Activated CD8-positive, alpha-beta memory T cell treated with anti-CD3 and anti-CD28 coated beads, Interleukin-2, amount 50 U/mL, for 24 hours (primary cell): Measurements from ENCODE around the gene ARHGAP8.

Experiments
- DNase-seq: peaks from one replicate; pipeline ENCODE4 v3.0.0-alpha.2; 2020; ENCODE audit errors: extremely low read depth

The ARHGAP8 gene

DNA sequence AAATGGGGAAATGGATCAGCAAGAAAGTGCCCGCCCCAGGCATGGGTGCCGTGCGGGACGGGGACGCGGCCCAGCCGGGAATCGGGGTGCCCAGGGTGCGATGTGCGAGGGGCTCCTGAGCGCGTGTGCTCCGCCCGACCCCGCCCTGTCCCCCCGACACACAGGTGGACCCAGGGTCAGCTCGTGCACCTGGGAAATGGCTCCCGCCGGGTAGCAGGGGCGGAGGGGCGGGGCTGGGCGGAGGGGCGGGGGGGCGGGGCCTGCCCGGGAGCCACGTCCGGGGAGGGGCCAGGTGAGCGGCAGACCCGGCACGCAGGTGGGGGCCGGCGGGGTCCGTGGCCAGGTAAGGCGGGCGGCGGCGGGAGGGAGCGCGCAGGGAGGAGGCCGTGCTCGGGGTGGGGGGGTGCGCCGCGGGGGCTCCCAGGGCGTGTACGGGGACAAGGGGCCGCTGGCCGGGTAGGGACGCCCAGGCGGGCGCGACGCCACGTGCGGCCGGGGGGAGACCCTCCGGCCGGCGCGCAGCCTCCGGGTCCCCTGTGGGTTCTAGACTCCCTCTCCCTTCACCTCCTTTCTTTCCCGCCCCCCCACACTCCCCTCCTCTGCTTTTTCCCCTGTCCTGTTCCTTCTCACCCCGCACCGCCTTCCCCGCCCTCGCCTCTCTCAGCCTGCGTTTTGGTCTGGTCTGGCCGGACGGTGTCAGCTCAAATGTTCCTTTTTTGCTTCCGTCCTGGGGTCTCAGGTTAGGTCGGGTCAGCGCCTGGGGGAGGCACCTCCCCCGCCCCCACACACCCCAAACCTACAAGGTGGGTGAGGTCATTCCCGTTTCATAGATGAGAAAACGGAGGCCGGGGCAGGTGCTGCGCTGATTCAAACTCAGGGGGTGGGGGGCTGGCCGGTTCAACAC lies at the start of gene ARHGAP8:
Gene ARHGAP8 (plus strand): TSS at position 291 of the 904 bp plus-strand sequence. CDS start 33,953 bp downstream, outside the sequence.
- no peak for DNase-seq

DNA sequence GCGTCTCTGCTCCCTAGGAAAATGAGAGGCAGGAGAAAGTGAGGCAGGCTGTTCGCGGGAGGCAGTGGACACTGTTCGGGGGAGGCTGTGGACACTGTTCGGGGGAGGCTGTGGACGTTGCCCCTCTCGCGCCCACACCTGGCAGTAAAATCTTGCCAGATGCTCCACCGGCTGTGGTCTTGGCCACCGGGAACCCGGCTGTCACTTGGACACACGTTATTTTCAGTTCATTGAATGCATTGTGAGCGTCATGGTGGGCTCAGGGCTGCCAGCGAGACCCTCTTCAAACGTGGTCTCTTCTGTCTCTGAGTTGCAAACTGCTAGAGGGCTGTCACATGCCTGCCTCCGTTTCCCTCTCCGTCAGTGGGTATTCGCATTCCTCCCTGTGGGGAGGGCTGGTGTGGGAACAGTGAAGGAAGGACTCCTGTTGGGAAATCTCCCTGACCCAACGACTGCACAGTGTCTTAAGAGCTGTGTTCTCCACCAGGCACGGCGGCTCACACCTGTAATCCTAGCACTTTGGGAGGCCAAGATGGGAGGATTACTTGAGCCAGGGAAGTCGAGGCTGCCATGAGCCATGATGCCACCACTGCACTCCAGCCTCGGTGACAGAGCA lies 49.0 kb upstream of the ARHGAP8 start:
- no peak for DNase-seq

DNA sequence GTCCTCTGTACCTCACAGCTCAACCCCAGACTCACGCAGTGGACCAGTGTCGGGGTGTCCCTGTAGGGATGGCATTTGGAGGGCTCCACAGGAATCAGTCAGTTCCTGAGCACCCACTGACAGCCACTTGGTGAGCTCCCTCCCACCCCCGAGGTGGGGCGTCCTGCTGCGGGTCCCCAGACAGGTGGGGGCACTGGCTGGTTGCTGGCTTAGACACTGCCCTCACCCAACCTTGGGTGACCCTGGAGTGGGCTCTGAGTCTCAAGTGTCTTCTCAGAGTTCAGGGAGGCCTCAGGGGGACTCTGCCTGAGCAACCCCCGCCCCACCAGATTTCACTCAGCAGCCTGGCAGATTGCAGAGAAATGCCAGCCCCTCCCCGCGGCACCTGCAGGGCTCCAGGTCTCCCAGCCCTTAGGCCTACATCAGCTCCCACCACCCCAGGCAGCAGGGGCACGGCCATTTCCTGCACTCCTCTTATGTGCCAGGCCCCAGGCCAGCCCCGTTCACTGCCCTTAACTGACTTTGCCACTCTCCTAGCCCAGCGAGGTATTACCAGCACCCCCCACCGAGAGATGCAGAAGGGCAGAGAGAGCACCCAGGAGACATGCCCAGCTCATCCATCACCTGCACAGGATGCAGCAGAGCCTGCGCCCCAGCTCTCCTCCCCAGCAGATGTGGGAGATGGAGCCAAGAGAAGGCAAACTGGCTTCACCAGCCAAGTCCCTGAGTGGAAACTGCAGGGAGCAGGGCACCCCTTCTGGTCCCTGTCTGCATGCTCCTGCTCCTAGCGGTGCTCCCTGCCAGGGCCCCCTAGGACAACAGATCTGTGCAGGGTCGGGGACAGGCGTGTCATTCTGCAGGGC lies 48.0 kb upstream of the ARHGAP8 start:
- DNase-seq, result no peak

DNA sequence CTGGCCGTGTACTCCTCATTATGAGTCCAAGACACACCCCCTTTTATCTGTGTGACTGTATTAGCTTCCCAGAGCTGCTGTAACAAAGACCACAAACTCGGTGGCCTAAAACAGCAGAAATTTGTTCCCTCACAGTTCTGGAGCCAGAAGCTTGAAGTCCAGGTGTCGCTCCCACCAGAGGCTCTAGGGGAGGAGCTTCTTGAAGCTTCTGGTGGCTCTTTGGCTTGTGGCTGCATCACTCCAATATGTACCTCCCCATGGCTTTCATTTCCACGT lies 47.4 kb upstream of the ARHGAP8 start:
- no peak for DNase-seq

DNA sequence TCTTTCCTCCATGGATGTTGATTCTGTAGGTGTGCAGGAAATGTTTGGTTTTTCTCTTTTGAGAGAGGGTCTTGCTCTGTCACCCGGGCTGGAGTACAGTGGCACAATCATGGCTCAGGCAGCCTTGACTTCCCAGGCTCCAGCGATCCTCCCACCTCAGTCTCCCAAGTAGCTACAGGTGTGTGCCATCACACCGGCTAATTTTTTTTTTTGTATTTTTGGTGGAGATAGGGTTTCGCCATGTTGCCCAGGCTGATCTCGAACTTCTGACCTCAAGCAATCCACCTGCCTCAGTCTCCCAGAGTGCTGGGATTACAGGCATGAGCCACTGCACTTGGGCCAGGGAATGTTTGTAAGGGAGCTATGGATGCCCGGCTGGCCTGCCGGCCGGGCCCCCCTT lies 45.9 kb upstream of the ARHGAP8 start:
- no peak for DNase-seq

DNA sequence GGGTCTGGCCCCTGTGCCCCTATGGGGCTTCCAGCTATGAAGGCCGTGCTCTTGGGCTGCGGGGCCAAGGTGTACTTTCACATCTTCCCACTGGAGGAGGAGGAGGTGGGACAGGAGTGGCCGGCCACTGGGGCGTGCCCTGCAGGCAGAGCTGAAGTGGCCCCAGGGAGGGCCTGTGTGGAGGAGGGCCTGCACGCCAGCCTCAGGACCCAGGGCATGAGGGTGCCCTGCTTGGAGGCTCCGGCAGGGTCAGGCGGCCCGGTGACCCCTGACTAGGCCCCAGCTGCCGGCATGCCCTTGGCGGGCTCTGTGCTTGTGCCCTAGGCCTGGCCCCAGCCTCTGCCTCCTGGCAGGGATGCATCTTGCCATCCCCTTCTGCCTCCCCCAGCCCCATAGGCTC lies 45.2 kb upstream of the ARHGAP8 start:
- no peak for DNase-seq

DNA sequence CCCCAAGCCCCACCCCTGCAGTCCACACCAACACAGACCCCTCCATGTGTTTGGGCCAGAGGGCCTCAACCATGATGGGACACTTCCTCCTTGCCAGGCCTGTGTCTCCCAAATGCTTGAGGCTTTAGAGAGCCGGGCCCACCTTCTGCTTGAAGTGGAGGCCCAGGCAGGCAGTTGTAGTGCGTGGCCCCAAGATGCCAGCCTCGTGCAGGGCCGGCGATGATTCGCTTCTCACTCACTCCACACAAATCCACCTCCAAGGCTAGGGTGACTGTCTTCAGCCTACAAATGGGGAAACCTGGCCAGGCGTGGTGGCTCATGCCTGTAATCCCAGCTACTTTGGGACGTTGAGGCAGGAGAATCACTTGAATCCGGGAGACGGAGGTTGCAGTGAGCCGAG lies 44.6 kb upstream of the ARHGAP8 start:
- DNase-seq, result no peak

DNA sequence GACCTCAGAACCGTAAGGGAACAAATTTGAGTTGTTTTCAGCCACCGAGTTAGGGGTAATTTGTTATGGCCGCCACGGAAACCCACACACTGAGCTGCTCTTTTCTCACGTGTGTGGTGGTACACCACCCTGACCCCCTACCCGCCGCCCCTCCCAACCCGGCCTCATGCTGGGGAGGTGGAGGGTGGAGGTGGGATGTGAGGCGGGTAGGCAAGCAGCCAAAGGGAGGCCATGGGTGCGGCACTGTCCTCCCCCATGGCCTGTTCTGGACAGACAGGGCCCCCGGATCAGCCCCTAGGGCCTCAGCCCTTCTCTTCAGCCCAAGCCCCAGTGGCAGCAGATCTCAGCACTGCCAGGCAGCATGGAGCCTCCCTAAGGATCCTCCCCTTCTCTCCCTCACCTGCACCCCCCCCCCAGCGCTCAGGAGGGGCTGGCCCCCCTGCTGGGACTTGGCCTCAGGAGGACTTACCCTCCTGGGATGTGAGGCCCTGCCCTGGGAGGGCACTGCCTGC lies 42.4 kb upstream of the ARHGAP8 start:
- no peak for DNase-seq

DNA sequence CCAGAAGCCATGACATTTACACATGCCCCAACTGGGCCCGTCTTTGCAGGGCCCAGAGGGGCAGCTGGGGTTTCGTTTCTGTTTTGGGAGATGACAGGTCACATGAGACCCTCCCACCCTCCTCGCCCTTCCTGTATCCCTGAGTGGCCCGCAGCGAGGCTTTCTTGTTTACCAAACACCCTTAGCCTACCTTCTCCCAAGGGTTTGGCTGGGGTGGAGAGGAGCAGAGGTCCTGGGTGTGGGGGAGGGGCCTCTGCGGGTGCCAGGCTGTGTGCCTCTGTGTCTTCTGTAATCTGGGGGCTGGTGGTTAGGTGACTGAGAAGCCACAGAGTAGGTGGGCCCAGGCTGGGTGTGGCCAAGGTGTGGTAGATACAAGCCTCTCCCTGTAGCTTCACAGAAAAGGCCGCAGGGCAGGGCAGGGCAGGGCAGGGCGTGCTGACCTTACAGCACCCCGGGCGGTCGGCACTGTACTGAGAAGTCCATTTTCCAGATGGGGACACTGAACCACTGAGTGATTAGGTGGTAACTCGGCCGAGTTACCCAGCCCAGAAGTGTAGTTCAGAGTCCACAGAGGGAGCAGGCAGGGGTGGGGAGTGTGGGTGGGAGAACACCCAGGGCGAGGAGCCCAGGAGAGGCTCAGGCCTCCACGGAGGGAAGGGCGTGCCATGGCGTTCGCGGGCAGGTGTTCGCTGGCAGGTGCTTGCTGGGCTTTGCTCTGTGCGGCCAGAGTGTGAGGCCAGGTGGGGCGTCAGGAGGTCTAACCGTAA lies 41.7 kb upstream of the ARHGAP8 start:
- no peak for DNase-seq

DNA sequence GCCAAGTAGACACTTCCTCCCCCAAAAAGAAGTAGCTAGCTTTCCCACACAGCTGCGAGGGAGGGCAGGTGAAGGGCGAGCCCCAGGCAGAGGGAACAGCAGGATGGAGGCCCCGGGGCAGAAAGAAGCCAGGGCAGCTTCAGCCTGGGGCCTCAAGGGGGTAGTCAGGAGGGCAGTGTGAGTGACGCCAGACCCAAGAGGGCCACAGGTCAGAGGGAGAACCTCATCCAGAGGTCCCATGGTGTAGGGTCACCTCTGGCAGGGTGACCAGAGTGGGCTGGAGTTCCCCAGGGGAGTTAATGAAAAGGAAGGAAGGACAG lies 41.2 kb upstream of the ARHGAP8 start:
- DNase-seq, result no peak

DNA sequence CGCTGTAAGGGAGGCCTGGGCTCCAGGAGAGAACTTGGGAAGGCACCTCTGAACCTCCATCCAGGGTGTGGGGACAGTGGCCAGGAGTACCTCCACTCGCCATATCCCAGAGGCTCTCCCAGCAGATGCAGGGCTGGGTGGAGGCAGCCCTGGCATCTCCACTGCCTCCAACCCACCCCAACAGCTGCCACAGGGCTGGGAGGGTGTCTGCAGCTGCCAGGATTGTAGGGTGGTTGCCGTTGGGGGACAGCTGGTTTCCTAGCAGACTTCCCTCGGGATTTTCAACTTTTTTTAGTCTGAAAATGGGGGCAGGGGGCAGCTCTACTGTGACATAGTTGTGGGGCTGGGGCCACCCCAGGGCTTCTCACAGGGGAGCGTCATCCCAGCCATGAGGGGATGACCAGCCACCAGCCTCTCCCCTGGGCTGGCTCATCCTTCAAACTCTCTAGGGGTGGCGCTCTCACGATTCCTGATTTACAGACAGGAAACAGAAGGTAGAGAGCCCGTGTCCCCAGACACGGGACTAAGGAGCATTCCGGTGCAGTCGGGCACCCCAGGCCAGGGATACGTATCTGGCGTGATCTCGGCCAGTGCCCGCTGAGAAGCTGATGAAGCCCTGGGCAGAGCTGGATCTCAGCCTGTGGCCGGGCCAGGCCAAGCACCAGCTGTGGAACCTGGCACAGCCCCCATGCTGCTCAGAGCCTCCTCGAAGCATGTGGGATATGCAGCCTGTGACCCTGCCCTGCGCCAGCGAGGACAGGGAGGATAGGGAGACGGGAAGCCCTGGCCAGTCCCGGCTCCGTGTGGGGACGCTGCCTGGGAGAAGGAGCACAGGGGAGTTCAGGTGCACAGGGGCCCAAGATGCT lies 40.5 kb upstream of the ARHGAP8 start:
- DNase-seq, result no peak

DNA sequence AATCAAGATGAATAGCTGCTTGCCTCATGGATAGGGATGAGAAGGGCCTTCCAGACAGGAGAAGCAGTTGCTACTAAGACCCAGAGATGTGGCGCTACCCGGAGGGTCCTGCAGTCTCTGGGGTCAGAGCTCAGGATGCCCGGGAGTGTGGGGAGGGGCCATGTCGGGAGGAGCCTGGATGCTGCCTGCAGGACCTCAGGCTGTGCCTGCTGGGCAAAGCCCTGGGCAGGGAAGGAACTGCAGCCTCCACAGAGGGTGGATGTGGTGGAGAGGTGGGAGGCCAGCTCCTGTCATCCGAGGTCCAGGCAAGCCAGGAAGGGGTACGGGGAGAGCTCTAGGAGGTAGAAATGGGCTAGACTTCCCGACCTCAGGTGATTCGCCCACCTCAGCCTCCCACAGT lies 39.4 kb upstream of the ARHGAP8 start:
- no peak for DNase-seq

DNA sequence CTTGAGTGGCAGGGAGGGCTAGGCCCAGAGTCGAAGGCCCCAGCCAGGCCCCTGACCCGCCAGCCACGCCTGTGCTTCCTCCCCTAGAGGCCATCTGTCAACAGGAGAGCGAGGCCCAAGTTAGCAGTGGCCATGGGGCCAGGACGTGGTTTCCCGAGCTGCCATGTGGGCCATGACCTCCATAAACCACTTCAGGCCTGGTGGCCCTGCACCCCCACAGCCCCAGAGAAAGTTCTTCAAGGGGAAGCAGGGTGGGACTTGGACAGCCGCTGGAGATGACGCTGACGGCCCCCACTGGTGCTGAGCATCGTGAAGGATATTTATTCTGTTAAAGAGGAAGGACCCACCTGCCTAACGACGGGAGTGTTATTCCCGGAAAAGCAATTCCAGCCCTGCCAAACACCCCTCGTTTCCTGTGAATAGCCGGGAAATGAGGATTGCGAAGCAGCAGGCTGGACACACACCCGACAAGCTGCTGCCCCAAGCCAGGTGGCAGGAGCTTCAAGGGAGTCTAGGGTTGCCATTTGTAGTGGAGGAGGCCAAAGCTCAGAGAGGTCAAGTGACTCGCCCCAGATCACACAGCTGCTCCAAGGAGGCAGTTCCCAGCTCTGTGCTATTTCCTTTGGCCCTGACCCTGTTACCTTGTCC lies 37.5 kb upstream of the ARHGAP8 start:
- no peak for DNase-seq

DNA sequence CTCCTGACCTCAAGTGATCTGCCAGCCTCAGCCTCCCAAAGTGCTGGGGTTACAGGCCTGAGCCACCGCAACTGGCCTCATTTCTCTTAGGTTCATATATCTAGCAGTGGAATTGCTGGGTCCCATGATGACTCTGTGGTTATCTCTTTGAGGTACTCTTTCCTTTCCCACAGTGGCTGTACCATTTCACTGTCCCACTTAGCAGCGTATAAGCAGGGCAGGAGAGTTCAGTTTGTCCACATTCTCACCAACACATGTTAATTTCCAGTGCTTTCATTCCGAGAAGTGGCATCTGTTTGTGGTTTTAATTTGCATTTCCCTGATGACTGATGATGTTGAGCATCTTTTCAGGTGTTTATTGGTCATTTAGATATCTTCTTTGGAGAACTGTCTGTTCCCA lies 34.0 kb upstream of the ARHGAP8 start:
- DNase-seq, result no peak

DNA sequence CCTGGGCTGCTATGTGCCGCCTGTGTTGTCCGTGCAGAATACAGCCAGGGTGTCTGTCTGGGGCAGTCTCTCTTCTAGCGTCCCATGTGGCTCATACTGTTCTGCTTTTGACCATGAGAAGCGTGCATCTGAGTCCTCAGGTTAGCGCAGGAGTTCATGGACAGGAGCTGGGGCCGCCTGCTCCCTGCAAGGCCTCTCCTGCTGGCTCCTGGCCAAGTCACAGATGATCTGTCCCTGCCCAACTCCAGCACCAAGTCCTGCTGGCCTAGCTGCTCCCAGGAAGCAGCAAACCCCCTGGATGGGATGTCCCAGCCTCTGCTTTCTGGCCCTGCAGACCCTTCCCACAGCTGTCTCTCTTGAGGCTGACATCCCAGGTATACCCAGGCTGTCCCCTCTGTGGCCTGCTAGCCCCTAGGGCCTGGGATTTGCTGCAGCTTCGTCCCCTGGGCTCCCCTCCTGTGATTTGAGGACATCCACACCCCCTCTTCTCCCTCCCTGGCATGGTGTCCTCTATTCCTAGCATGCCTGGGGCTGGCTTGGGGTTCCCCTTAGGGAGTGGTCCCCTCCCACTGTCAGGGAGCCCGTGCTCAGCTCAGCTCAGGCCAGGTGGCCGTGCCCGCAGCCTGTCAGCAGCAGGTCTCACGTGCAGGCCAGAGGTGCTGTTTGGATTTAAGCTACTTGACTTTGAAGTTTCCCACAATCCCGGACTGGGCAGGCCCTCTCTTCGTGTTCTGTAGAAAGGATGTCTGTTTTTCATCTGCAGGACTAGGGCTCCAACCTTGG lies 32.6 kb upstream of the ARHGAP8 start:
- DNase-seq, result no peak

DNA sequence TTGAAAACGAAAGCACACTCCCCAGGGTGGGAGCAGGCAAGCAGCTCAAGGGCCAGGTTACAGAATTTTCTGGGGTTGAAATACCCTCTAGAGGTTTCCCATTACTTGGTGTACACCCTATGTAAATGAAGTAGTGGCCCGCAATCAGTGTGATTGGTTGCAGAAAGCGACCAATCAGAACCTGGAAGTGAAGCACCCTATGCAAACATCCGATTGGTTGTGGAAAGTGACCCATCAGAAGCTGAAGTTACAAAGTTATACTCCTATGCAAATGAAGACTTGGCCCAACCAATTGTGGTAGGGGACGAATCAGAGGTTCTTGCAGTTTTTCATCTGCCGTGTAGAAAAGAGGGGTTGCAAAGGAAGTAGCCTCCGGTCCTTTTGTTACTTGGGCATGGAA lies 31.2 kb upstream of the ARHGAP8 start:
- no peak for DNase-seq

DNA sequence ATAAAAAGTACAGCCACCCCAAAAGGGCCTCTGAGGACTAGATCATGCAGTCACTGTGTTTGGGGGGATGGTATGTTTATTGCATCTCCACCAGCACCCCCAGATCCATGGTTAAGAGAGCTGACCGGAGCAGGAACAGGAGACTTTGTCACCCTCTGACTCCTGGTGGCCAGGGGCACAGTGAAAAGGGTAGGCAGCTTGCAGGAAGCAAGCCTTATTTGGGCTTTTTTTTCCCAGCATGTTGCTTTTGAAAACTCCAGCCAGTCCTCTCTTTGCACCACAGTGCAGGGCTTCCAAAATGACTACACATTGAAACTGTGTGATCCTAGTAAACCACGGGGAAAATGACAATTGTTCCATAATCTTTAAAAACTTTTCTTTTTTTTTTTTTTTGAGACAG lies 29.8 kb upstream of the ARHGAP8 start:
- no peak for DNase-seq

DNA sequence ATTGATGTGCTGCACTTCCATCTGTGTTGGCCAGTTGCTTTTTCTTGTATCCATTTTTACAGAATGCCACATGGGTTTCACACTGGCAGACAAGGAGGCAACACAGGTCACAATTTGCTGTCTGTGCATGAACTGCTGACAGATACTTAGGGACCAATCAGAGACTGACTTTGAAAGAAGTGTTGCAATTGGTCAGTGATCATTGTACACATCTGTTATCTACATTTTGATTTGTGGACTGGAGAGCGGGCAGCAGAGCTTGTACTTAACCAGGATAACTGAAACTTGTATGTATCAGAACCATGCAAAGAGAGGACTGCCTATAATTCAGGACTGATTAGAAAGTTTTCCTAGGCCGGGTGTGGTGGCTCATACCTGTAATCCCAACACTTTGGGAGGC lies 28.6 kb upstream of the ARHGAP8 start:
- DNase-seq, result no peak

DNA sequence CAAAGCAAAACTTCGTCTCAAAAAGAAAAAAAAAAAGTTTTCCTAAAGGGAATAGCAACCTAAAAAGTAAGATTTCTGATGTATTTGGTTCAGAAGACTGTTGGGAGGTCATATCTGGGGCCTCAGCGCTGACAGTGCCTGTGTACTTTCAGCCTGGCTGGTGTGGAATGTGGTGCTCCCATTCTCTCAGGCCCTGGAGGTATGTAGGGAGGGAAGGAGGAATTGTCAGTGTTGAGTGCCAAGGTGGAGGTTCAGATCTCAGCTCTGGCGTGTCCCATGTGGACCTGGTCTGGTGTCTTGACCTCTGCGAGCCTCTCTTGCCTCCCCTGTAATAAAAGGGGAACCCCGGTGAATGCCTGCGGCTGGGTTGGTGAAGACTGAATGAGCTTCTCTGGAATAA lies 28.0 kb upstream of the ARHGAP8 start:
- DNase-seq, result no peak

DNA sequence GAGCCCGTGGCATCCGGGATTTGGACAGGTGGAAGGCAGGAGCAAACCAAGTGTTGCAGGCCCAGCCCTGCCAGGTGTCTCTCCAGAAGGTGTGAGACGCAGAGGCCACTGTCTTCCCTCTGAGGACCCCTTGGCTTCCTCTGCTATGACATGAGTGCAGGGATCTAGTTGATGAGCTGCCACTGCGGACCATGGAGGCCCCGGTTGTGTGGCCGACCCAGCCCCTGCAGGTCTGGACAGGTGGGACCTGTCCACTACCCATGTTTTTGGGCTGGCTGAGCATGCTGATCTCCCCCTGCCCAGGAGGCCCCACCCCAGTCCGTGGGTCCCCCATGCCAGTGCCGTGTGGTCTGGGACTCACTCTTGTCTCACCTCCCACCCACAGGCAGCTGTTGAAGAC lies 27.5 kb upstream of the ARHGAP8 start:
- DNase-seq, result no peak
